ENCODE measurements around the gene TJP1.
"Not testable (repeated sequence)": the region's sequence is repeated elsewhere in the genome, so short reads cannot be mapped to it uniquely, and the experiment has no call there.

TJP1 gene

GRCh38 chr15:29838352-29839010, 16.2 kb upstream of the TJP1 start:
- DNase-seq: no peak

DNA sequence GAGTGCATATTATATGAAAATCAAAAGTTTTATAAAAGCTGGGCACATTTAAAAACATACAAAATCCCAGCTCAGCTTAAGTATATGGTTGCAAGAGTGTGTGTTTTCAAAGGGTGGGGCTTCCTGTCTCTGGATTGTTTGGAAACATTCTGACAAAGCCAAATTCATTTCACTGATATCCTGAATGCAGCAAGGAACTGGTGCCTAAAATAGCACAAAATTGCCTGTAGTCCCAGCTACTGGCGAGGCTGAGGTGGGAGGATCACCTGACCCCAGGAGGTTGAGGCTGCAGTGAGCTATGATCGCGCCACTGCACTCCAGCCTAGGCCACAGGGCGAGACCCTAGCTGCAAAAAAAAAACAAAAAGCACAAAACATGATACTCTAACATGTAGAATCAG, 13.0 kb upstream of the TJP1 start:
- DNase-seq: no peak

GRCh38 chr15:29832709-29833108, 10.4 kb upstream of the TJP1 start:
- no peak for DNase-seq

- no peak for DNase-seq
Measured at GRCh38 chr15:29826908-29827820, 4.9 kb upstream of the TJP1 start.

DNA sequence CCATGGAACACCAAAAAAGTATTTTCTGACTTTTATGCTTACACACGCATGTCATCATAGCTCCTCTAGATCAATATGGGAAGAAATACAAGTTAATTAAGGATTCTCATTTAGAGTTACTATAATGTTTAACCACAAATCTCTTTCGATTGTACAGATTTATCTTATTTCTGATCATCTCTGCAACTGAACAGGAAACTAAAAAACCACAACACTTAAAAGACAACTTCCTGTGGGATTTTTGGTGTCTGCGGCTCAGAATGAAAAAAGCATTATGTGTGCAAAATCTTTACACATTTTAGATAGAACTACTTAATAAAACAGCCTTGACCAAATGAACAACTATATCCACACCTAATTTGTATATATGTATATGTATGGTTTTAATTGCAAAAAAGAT, 3.0 kb upstream of the TJP1 start:
- no peak for DNase-seq

- no peak for DNase-seq
Measured at GRCh38 chr15:29822684-29823459, 604 bp upstream of the TJP1 start.

DNA sequence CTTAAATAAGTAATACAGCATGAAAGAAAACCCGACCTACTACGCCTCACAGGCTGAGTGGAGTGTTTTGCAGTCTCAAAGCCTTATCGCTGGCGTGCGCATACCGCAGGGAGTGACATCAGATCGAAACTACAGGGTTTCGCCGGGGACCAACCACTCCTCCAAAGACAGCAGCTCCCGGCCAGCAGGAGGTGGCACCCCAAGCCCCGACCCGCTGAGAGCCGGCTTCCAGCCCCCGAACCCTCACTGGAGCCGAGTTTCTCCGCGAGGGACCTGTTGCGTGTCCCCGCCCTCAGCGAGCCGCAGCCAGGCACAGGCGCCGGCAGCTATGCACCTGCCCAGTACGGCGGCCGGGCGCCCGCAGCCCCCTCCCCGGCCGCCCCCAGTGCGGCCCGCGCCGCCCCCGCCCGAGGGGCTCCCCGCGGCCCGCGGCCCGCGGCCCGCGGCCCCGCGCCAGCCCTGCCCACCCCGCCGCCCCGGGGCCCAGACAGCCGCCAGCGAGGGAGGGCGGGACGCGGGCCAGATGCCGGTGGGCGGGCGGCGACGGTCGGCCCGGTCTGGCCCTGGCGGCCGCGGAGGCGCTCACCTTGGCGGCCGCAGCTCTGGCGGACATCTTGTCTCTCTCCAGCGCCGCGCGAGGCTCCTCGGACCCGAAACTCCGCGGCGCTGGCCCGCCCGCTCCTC, 710 bp downstream of the TJP1 start:
- DNase-seq: no peak

DNA sequence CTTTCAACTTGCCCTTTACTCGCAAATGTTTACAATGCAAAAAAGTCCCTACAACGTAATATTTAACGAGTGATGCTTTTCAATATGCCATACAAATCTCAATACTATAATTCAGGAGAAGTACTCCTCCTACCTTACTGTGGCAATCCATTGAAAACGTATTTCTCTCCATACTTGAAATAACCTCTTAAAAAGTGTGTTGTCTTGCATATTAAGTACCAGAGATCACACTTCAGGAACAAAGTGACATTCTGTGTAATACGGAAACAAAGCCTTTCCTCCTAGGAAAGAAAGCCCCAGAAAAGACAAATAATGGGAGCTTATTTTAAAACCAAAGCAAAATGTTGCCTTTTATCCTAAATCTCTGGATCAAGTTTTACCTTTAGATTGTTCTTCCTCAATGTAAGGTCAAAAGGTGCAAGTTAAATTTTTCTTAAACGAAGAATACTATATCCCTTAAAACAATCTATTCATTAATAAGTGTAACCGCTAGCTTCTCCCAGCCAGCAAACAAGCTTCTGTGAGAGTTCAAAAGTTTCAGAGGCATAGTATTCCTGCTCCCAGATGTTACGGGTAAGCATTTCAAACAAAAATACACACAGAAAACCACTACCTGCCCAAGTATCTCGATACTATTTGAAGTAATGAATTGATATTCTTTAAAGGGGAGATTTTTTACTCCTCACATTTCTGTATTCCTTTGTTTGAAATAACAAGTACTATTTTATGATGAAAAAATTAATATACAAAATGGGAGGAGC, 1.7 kb downstream of the TJP1 start:
- DNase-seq: no peak

- DNase-seq: no peak
Measured at GRCh38 chr15:29819979-29820378, 2.3 kb downstream of the TJP1 start.

DNA sequence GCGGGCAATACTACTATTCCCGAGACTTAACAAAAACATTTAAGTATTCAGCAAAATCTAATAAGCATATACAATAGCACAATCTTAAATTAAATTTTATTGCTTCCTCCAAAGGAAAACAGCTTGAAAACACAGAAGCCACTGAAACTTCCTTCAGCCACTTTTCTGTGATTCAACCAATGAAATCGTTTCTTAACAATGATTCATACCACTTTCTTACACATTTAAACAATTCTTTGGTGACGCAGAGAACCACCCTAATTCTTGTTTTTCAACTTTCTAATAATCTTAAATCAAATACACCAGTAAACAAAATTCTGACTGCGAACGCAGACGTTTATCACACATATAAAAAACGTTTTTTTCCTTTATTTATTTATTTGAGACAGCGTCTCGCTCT, 4.1 kb downstream of the TJP1 start:
- DNase-seq: no peak

GRCh38 chr15:29817455-29817854, 4.8 kb downstream of the TJP1 start:
- DNase-seq: not testable (repeated sequence)

DNA sequence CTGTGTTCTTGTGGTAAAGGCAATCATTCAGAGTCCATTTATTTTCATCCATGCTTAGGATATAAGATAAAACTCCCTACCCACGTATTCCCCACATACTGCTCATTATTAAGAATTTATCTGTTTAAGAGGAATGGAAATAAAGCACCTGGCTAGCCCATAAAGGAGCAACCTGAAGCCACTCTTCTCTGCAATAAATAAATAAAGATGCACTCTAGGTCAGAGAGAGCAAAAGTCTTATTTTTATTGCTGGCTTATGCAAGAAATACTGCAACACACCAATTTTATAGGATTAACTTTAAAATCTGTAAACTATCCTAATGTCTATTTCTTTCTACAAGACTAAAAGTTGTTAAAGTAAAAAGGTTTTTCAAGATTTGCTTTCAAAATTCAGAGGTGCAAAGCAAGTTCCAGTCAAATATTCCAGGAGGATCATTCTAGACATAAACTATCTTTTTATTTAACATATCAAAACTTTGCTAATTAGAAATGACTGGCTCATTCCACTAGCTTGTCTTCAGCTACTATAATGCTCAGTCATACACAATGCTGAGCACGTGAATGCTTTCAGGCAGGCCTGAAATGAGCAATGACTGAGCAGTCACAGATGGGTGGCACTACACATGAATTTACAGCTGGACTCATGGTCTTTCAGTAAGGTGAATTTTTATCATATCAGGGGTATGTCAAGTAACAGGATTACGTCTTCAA, 7.1 kb downstream of the TJP1 start:
- DNase-seq: no peak

- no peak for DNase-seq
Measured at GRCh38 chr15:29813009-29813408, 9.3 kb downstream of the TJP1 start.

DNA sequence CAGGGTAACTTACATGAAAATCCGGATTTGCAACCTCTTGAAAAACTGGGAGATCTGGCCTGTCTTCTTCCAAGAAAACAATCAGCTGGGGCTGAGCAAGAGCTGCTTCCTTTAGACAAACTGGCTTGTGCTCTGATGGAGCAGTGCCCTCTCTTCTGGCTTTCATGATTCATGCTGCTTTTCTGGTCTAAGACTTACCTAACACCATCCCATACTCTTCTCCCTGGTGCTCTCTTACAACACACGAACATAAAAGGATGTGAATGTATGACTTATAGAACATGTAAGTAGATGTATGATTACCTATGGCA, 9.9 kb downstream of the TJP1 start:
- DNase-seq: no peak

DNA sequence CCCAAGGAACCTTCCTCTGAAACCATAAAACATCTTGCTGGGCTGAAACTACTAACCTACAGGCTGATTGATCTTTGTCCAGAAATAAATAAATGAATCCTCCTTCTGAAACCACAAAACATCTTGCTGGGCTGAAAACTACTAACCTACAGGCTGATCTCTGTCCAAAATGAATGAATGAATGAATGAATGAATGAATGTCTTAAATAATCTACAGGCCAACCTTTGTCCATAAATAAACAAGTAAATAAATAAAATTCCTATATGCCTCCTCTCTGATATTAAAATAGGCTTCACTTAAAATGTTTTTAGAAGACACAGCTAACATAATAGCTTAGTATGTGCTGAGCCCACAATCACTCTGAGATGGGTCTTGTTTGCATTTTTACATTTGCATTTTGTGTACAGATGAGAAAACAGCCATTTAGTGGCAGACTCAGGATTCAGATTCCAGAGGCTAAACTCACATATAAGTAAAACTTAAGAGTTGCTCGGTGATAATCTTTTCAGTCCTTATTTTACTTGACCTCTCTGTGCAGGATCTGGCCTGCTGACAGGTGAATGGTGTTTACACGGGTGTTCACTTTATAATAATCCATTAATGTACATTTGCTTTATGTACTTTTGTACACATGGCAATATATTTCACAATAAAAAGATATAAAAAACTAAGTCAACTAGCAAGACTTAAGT, 10.4 kb downstream of the TJP1 start:
- DNase-seq: no peak

DNA sequence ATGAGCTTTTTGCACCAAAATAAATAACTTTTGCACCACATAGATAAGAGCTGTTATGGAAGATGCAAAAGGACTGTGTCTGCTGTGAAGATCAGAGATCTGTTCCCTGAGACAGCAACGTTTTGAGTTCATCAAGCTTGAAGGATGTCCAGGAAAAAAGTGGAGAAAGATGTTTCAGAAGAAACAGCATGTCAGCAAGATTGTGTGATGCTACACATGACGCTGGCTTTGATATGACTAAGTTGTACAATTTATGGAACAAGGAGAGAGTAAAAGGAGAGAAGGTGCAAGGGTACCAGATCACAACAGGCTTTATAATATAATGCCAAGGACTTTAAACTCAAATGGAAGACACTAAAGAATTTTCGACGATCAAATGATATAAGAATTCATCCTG, 16.6 kb downstream of the TJP1 start:
- DNase-seq: no peak

- no peak for DNase-seq
Measured at GRCh38 chr15:29805043-29805707, 17.1 kb downstream of the TJP1 start.

DNA sequence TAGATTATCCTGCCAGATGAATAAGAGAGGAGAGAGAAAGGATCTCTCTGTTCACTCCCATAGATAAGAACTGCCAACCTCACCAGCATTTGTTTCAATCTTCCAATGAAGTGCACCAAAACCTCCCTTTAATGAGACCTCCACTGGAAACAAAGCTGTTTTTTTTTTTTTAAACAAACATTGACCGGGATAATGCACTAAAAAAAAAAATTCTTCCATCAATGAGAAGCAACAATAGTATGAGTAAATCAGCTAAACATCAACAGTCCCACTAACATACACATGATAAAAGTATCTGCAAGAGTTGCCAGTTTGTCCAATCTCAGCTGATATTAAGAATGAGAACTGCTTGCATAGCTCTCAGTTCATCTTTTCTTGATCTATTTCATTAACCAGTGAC, 19.9 kb downstream of the TJP1 start:
- DNase-seq: no peak

GRCh38 chr15:29800491-29801366, 21.5 kb downstream of the TJP1 start:
- DNase-seq: no peak

DNA sequence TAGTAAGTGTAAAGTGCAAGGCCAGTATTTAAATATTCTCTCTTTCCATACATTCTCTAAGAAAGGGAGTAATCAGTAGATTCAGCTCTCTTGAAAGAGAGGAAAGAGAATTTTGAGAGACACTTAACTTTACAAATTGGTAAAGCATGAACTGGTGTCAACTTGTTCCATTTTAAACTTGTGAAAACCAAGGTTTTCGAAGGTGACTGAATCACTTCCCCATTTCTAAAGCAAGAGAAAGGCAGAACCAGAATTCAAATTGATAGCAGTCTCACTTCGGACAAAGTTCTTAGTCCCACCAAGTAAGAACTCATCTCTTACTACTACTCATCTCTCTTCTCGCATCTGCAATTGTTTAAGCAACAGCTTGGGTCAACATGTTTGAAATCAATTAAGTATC, 22.4 kb downstream of the TJP1 start:
- no peak for DNase-seq
